Brain microvascular endothelial cell (primary cell): ENCODE measurements around the gene PSMB5.

Source experiments
- DNase-seq: peaks from one replicate; pipeline ENCODE4 v3.0.0-alpha.2; 2020
- H3K27ac ChIP-seq: fragments of 250-450 bp; sonication (Bioruptor Pico); 2 replicates; pipeline ENCODE4 v1.5.1; 2020; ENCODE audit warnings: mild to moderate bottlenecking, moderate library complexity
- H3K27me3 ChIP-seq: fragments of 250-450 bp; sonication (Bioruptor Pico); replicated peaks from 2 replicates; pipeline ENCODE4 v1.5.1; 2020; ENCODE audit warnings: mild to moderate bottlenecking
- H3K36me3 ChIP-seq: fragments of 250-450 bp; sonication (Bioruptor Pico); replicated peaks from 2 replicates; pipeline ENCODE4 v1.5.1; 2020; ENCODE audit warnings: mild to moderate bottlenecking
- H3K4me3 ChIP-seq: 2 replicates; pipeline ENCODE4 v1.5.1; 2011; ENCODE audit warnings: low read depth, mild to moderate bottlenecking, control low read depth, low read length, moderate library complexity
- in situ Hi-C: cut with HindIII; loops from 2 replicates; pipeline ENCODE4 v1.10.0; 2017; ENCODE audit warnings: low sequenced_read_pairs, low pct_ligation_motif_present
- TF ChIP-seq, protein P1 (sequence below): IDR thresholded peaks from 2 replicates; pipeline ENCODE4 v1.5.1; 2011; ENCODE audit warnings: low read depth, mild to moderate bottlenecking, moderate library complexity, low read length, control low read depth, inconsistent platforms; ENCODE audit errors: missing control alignments

The PSMB5 gene

DNA sequence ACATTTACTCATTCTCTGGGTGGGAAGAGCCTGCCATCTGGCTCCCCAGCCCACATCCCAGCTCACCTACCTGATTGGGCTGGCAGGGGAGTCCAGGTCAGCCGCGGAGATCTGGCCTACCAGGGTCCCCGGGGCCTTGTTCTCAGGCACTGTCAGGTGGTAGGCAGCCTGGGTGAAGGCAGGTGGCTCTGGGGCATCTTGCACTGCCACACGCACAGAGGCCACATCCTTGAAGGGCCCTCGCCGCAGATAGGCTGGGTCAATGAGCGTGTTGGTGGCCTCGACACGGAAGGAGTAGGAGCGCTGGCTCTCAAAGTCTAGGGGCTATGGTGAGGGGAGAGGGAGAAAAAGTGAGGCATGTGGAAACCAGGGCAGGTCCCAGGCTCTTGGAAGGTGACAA is 18.7 kb upstream of the PSMB5 start:
- H3K27ac ChIP-seq, result no peak overlapping the region
- no peak overlapping the region for H3K4me3 ChIP-seq
- H3K27me3 ChIP-seq, result no peaks in the 10 kb centered on the region
- TF ChIP-seq, protein P1, sequence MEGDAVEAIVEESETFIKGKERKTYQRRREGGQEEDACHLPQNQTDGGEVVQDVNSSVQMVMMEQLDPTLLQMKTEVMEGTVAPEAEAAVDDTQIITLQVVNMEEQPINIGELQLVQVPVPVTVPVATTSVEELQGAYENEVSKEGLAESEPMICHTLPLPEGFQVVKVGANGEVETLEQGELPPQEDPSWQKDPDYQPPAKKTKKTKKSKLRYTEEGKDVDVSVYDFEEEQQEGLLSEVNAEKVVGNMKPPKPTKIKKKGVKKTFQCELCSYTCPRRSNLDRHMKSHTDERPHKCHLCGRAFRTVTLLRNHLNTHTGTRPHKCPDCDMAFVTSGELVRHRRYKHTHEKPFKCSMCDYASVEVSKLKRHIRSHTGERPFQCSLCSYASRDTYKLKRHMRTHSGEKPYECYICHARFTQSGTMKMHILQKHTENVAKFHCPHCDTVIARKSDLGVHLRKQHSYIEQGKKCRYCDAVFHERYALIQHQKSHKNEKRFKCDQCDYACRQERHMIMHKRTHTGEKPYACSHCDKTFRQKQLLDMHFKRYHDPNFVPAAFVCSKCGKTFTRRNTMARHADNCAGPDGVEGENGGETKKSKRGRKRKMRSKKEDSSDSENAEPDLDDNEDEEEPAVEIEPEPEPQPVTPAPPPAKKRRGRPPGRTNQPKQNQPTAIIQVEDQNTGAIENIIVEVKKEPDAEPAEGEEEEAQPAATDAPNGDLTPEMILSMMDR, result no peak
- H3K36me3 ChIP-seq, result peaks cover 2% of the 10 kb centered on the region
- DNase-seq, result no peak
- in situ Hi-C loops, result no loop called here

DNA sequence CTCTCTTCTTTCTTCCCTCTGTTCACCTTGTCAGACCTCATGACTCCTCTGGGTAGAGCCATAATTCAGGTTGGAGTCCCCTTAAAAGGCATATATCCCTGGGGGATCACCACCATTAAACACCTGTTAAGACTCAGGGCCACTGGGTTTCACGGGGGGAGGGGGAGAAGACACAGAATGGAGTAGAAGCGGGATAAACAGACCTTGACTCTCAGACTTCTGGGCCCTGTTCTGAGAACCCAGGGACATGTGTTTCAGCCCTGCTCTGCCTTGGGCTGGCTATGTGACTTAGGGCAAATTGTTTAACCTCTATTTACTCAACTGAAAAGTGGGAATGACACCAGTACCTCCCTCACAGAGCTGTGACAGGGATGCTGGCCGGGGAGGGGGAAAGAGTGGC is 18.0 kb upstream of the PSMB5 start:
- H3K4me3 ChIP-seq, result no peak overlapping the region
- H3K36me3 ChIP-seq, result no peaks in the 10 kb centered on the region
- TF ChIP-seq, protein P1, result no peak
- no peaks in the 10 kb centered on the region for H3K27me3 ChIP-seq
- H3K27ac ChIP-seq, result no peak overlapping the region
- no peak for DNase-seq
- in situ Hi-C loops, result no loop called here

DNA sequence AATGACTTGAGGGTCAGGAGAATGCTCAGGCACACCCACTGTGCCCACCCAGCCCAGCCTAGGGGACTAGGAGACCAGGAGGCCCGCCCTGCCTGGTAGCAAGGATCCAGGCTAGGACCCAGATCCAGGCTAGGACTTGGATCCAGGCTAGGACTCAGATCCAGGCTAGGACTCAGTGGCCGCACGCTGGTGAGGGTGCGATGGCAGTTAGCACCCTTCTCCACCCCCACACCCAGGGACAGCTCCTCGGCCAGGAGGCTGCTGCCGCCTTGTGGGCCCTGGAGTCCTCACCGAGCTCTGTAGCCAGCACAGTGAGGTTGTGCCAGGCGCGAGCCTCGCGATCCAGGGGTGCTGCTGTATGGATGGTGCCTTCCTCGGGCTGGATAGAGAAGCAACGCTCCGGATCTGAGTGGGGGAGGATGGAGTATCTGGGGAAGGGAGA is 17.5 kb upstream of the PSMB5 start:
- H3K27me3 ChIP-seq, result no peaks in the 10 kb centered on the region
- no peak overlapping the region for H3K4me3 ChIP-seq
- in situ Hi-C loops, result no loop called here
- TF ChIP-seq, protein P1, result peak; percentile 58
- no peak overlapping the region for H3K27ac ChIP-seq
- H3K36me3 ChIP-seq, result no peaks in the 10 kb centered on the region
- DNase-seq, result no peak

DNA sequence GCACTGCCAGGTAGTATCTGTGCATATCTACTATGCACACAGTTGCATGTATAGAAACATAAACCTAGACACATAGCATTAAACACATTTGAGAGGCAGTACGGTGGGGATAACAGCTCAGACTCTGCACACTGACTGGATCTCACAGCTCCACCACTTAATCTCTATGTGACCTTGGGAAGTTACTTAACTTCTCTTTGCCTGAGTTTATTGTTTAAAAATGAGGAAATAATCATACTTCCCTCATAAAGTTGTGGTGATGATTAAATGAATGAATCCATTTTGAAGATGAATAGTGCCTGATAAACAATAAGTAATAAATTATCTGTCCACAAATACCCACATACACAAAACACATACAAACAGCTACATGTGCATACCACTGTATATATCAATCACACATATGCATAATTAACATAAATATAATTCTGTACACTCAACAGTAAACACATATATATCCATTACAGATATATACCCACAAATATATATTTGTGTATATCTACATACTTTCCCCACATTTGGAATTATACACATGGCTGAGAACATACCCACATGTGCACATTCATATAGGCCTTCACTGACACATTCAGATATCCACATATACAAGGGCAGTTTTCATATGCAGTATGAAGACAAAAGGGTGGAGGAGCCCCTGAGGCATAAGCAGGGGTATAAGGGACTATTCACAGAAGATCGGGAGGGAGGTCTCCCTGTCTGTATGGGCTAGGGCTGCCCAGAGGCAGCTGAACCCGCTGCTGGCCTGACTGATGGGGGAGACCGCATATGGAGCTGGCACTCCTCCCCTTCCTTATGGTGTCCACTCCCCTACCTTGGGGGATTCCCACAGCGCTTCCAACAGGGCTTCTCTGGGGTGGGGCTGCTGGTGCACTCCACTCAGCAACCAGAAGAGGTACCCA is 16.7 kb upstream of the PSMB5 start:
- in situ Hi-C loops, result no loop called here
- Histone ChIP-seq H3K4me3 (no peak overlapping the region), H3K36me3 (no peaks in the 10 kb centered on the region), H3K27me3 (no peaks in the 10 kb centered on the region), H3K27ac (no peak overlapping the region)
- TF ChIP-seq, protein P1, result no peak
- no peak for DNase-seq

DNA sequence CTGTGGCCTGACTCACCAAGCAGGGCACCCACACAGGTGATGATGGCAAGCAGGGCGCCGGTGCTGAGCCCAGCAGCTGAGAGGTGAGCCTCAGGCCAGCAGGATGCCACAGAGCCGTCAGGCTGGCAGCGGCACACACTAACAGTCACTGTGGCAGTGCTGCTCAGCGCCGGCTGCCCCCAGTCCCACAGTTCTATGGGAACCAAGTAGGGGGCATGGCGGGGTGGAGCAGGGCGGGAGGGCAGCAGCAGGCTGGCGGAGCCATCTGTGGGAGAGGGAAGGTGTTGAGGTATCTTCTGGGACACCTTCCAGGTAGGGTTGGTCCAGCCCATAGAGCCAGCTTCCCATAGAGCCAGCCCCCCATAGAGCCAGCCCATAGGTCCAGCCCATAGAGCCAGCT is 14.3 kb upstream of the PSMB5 start:
- DNase-seq, result no peak
- H3K36me3 ChIP-seq, result no peaks in the 10 kb centered on the region
- in situ Hi-C loops, result loop anchor here (10.0 kb wide), 1 partner anchor 64 kb away; the partner anchor contains the start of gene AJUBA
- no peaks in the 10 kb centered on the region for H3K27me3 ChIP-seq
- TF ChIP-seq, protein P1, result no peak
- no peak overlapping the region for H3K27ac ChIP-seq
- H3K4me3 ChIP-seq, result no peak overlapping the region
